ENCODE data around the gene RIMS4.

DNA sequence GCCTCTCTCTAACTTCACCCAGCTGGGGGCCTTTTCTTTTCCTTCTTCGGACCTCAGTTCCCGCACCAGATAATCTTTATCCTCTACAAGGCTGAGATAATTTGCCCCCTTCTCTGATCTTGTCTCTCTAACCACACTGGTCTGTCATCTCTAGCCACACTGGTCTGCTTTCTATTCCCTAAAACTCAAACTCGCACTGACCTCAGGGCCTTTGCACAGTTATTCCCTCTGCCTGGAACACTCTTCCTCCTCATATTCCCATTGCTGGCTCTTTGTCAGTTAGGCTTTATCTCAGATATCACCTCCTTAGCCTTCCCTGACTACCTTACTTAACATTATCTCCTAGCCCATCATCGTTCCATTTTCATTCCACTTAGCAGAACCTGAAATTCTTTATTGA is 7.6 kb downstream of the RIMS4 start:
- TF ChIP-seq, protein P1, sequence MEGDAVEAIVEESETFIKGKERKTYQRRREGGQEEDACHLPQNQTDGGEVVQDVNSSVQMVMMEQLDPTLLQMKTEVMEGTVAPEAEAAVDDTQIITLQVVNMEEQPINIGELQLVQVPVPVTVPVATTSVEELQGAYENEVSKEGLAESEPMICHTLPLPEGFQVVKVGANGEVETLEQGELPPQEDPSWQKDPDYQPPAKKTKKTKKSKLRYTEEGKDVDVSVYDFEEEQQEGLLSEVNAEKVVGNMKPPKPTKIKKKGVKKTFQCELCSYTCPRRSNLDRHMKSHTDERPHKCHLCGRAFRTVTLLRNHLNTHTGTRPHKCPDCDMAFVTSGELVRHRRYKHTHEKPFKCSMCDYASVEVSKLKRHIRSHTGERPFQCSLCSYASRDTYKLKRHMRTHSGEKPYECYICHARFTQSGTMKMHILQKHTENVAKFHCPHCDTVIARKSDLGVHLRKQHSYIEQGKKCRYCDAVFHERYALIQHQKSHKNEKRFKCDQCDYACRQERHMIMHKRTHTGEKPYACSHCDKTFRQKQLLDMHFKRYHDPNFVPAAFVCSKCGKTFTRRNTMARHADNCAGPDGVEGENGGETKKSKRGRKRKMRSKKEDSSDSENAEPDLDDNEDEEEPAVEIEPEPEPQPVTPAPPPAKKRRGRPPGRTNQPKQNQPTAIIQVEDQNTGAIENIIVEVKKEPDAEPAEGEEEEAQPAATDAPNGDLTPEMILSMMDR (IDR thresholded peaks at IDR 0.05; ENCODE audit: low read depth, low read length), result no peak
- TF ChIP-seq EZH2phosphoT487 (IDR thresholded peaks at IDR 0.05; ENCODE audit: low read depth), result no peak

Data from OCI-LY3 (cell line).